Central memory CD8-positive, alpha-beta T cell (primary cell): ENCODE data around the gene CDC42EP4.
"Not testable (repeated sequence)": the region's sequence is repeated elsewhere in the genome, so short reads cannot be mapped to it uniquely, and the experiment has no call there.

Experiments
- ATAC-seq: fragments of 150-1000 bp; cut with Tn5 transposase; replicated peaks from 2 replicates; pipeline ENCODE4 v1.10.0; 2022; ENCODE audit warnings: mild to moderate bottlenecking, moderate FRiP score, moderate number of reproducible peaks; ENCODE audit not compliant: poor library complexity, severe bottlenecking; ENCODE audit errors: extremely low read depth
- DNase-seq, 2 donors: peaks; one replicate each; pipeline ENCODE4 v3.0.0; 2021; ENCODE audit warnings: low spot score in 2 of 2
- H3K27ac Mint-ChIP-seq: one replicate; pipeline ENCODE4 v1.8.0; 2022; ENCODE audit warnings: low read depth, mild to moderate bottlenecking, moderate library complexity, mixed read lengths
- H3K27me3 Mint-ChIP-seq: one replicate; pipeline ENCODE4 v1.8.0; 2022; ENCODE audit warnings: mixed read lengths
- H3K36me3 Mint-ChIP-seq: one replicate; pipeline ENCODE4 v1.8.0; 2022; ENCODE audit warnings: mild to moderate bottlenecking, moderate library complexity, mixed read lengths; ENCODE audit not compliant: insufficient read depth
- H3K4me1 Mint-ChIP-seq: one replicate; pipeline ENCODE4 v1.8.0; 2022; ENCODE audit warnings: mixed read lengths
- H3K4me3 Mint-ChIP-seq: one replicate; pipeline ENCODE4 v1.8.0; 2022; ENCODE audit warnings: mild to moderate bottlenecking, moderate library complexity, mixed read lengths
- H3K9me3 Mint-ChIP-seq: one replicate; pipeline ENCODE4 v1.8.0; 2022; ENCODE audit warnings: mixed read lengths

CDC42EP4 gene

GRCh38 chr17:73309727-73310596 is 1.8 kb downstream of the CDC42EP4 start:
- peaks cover 8% of the 10 kb centered on the region for H3K36me3 Mint-ChIP-seq
- DNase-seq (no peak), ATAC-seq (no peak)
- peak overlapping the region; percentile 87 for H3K27ac Mint-ChIP-seq
- H3K4me3 Mint-ChIP-seq = peak overlapping the region; percentile 82
- H3K4me1 Mint-ChIP-seq = peaks cover 14% of the 10 kb centered on the region
- peaks cover 3% of the 10 kb centered on the region for H3K27me3 Mint-ChIP-seq
- H3K9me3 Mint-ChIP-seq = no peaks in the 10 kb centered on the region

DNA sequence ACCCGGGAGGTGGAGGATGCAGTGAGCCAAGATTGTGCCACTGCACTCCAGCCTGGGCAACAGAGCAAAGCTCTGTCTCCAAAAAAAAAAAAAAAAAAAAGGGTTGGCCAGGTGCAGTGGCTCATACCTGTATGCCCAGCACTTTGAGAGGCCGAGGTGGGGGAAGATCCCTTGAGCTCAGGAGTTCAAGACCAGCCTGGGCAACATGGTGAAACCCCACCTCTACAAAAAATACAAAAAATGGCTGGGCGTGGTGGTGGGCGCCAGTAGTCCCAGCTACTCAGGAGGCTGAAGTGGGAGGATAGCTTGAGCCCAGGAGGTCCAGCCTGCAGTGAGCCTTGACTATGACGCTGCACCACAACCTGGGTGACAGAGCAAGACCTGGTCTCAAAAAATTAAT is 2.8 kb downstream of the CDC42EP4 start:
- peaks cover 13% of the 10 kb centered on the region for H3K27me3 Mint-ChIP-seq
- ATAC-seq, H3K36me3 Mint-ChIP-seq, H3K9me3 Mint-ChIP-seq, H3K27ac Mint-ChIP-seq, DNase-seq: not testable (repeated sequence)
- peaks cover 12% of the 10 kb centered on the region for H3K4me1 Mint-ChIP-seq
- peak overlapping the region; percentile 82 for H3K4me3 Mint-ChIP-seq

DNA sequence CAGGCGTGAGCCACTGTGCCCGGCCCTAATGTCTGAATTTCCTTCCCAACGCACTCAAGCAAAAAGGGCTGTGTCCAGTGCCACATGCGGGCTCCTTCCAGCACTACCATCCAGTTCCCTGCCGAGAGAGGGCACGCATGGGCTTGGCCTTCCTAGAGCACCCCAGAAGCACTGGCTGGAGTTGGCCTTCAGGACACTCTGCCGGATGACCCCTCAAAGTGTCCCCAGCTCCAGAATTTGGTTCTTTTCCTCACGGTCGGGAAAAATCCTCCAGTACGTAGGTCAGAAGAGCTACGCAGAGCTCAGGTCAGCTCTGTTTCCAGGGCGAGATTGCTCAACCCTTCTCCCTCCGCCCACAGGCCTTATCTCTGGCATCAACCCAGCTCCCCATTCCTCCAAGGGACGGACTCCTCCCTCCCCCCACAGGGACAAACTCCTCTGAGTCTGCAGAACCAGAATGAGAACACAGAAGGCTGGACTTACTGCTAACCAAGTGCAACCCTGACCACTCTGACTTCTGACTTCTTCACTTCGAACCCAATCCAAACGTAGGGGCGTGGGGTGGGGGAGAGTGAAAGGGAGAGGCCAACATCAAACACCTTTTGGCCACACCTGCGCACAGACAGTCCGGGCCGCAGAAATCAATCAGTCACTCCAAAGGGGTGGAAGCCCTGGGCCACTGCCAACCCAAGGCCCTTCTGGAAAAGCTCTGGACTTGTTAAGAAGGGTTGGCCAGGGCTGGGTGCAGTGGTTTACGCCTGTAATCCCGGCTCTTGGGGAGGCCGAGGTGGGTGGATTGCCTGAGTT is 3.6 kb downstream of the CDC42EP4 start:
- Mint-ChIP-seq H3K27me3 (peaks cover 18% of the 10 kb centered on the region), H3K27ac (no peak overlapping the region), H3K9me3 (no peaks in the 10 kb centered on the region), H3K36me3 (peaks cover 8% of the 10 kb centered on the region), H3K4me1 (peaks cover 12% of the 10 kb centered on the region), H3K4me3 (no peak overlapping the region)
- DNase-seq (no peak), ATAC-seq (no peak)

- peaks cover 8% of the 10 kb centered on the region for H3K36me3 Mint-ChIP-seq
- peaks cover 18% of the 10 kb centered on the region for H3K27me3 Mint-ChIP-seq
- H3K4me1 Mint-ChIP-seq = peaks cover 12% of the 10 kb centered on the region
- no peak overlapping the region for H3K4me3 Mint-ChIP-seq
- DNase-seq = no peak
- H3K9me3 Mint-ChIP-seq = no peaks in the 10 kb centered on the region
- ATAC-seq = no peak
- no peak overlapping the region for H3K27ac Mint-ChIP-seq
Observed at GRCh38 chr17:73307130-73307529, 4.7 kb downstream of the CDC42EP4 start.

GRCh38 chr17:73305845-73306836 is 5.7 kb downstream of the CDC42EP4 start:
- Mint-ChIP-seq H3K27me3 (peaks cover 18% of the 10 kb centered on the region), H3K4me1 (peaks cover 12% of the 10 kb centered on the region), H3K36me3 (peaks cover 5% of the 10 kb centered on the region), H3K27ac (no peak overlapping the region), H3K9me3 (no peaks in the 10 kb centered on the region), H3K4me3 (no peak overlapping the region)
- DNase-seq (no peak), ATAC-seq (no peak)

DNA sequence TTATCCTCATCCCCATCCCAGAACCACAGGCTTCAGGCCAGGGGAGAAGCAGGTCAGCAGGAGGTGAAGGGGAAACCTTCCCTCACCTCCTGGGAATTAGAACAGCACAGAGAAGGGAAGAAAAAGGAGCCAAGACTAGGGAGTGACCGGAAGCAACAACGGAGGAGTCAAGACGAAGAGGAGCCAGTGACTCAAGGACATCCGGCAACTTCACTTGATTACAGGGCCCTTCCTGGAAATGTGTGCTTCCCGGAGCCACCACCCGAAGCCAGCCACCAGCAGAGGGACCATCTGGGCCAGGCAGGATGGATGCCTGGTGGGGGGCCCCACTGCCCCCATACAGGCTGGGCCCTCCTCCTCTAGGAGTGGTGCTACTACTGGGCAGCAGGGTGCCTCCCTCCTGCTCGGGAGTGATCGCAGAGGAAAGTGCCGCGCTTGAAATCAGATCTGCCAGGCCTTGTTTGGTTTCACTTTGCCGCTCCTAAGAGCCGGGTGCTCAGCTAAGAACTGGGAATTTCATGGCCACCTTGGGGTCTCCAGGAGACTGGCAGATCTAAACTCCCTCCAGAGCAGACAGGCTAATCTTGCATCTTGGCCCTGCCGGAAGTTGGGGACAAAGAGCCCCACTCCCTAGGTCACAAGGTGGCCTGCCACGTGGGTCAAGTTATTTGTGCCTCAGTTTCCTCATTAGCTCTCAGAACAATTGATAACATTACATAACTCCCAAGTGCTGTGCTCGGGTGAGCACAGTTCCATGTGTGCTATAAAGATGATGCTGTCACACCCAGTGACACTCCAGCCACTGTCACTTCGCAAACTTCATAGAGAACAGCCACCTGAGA is 6.6 kb downstream of the CDC42EP4 start:
- Mint-ChIP-seq H3K4me1 (peaks cover 9% of the 10 kb centered on the region), H3K27me3 (peaks cover 18% of the 10 kb centered on the region), H3K4me3 (no peak overlapping the region), H3K27ac (no peak overlapping the region), H3K9me3 (no peaks in the 10 kb centered on the region), H3K36me3 (no peaks in the 10 kb centered on the region)
- no peak for DNase-seq
- no peak for ATAC-seq

- no peak for ATAC-seq
- no peak overlapping the region for H3K4me3 Mint-ChIP-seq
- H3K4me1 Mint-ChIP-seq = peaks cover 4% of the 10 kb centered on the region
- no peak for DNase-seq
- peaks cover 18% of the 10 kb centered on the region for H3K27me3 Mint-ChIP-seq
- H3K9me3 Mint-ChIP-seq = no peaks in the 10 kb centered on the region
- no peaks in the 10 kb centered on the region for H3K36me3 Mint-ChIP-seq
- H3K27ac Mint-ChIP-seq = no peak overlapping the region
Observed at GRCh38 chr17:73304438-73304837, 7.4 kb downstream of the CDC42EP4 start.

DNA sequence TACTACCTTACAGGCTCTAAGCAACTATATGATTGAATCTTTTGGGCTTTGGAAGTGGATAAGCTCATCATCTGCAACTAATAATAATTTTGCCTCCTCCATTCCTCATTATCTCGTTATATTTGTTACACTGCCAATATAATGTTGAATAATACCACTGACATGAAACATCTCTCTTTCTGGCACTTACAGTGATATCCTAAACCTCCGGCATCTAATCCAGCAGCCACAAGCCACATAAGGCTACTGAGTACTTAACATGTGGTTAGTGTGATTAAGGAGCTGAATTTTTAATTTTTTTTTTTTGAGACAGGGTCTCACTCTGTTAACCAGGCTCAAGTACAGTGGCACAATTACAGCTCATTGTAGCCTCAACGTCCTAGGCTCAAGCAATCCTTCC is 9.6 kb downstream of the CDC42EP4 start:
- no peak for DNase-seq
- no peak overlapping the region for H3K4me3 Mint-ChIP-seq

GRCh38 chr17:73301369-73301768 is 10.4 kb downstream of the CDC42EP4 start:
- Mint-ChIP-seq H3K4me1 (no peaks in the 10 kb centered on the region), H3K9me3 (no peaks in the 10 kb centered on the region), H3K27me3 (peaks cover 18% of the 10 kb centered on the region), H3K36me3 (peaks cover 1% of the 10 kb centered on the region), H3K4me3 (no peak overlapping the region), H3K27ac (no peak overlapping the region)
- ATAC-seq = no peak
- DNase-seq = no peak

More for the DNA sequence above, 9.6 kb downstream of the CDC42EP4 start:
- H3K9me3 Mint-ChIP-seq = no peaks in the 10 kb centered on the region
- no peak overlapping the region for H3K27ac Mint-ChIP-seq
- ATAC-seq = no peak
- H3K4me1 Mint-ChIP-seq = no peaks in the 10 kb centered on the region
- H3K27me3 Mint-ChIP-seq = peaks cover 18% of the 10 kb centered on the region
- peaks cover 1% of the 10 kb centered on the region for H3K36me3 Mint-ChIP-seq

- no peaks in the 10 kb centered on the region for H3K9me3 Mint-ChIP-seq
- H3K36me3 Mint-ChIP-seq = peaks cover 1% of the 10 kb centered on the region
- H3K27ac Mint-ChIP-seq = no peak overlapping the region
- H3K27me3 Mint-ChIP-seq = peaks cover 18% of the 10 kb centered on the region
- DNase-seq (no peak), ATAC-seq (no peak)
- no peak overlapping the region for H3K4me3 Mint-ChIP-seq
- H3K4me1 Mint-ChIP-seq = no peaks in the 10 kb centered on the region
Observed at GRCh38 chr17:73300392-73300791, 11.4 kb downstream of the CDC42EP4 start.

DNA sequence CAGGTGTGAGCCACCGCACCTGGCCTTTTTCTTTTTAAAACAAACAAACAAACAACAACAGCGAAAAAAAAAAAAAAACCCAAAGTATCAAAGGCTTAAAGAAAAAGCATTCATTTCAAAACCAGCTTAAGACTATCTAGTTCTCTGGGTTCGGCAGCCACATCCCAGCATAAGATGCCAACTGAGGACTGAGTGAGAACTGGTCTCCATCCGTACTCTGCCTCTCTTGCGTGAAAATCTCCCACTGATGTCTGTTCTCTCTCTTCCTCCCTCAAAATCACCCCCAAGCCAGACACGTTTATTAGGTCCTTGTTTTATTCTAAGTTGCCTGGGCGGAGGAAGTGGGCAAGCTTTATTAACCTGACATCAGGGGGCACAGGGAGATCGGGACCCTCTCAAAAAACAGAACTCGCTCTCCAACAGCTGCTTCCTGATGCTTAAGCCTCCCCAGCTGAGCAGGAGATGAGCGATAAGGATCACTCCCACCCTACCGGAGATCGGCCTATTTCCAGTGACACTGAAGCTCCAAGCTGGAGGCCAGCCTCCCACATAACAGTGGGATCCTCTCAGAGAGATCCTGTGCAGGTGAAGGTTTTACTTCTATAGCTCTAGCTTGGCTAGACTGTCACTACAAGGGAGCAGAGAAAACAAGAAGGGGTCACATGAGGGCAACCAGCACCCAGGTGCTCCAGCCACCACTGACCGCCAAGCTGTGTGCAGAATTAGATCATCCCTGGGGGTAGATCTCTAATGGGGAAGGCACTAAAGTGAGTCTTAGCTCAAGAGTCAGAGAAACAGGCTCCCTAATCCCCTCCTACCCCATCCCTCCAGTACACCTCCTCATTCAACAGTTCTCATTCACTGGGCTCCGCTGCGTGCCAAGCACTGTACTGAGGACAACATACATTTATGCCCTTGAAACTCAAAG is 13.6 kb downstream of the CDC42EP4 start:
- Mint-ChIP-seq H3K9me3 (no peaks in the 10 kb centered on the region), H3K4me1 (no peaks in the 10 kb centered on the region), H3K4me3 (no peak overlapping the region), H3K36me3 (peaks cover 1% of the 10 kb centered on the region), H3K27me3 (peaks cover 3% of the 10 kb centered on the region), H3K27ac (no peak overlapping the region)
- DNase-seq (no peak), ATAC-seq (no peak)
